OCI-LY7 (cell line): ENCODE data around the gene ARHGAP26. TPM values are rescaled to one million over a fixed set of nuclear protein-coding genes. Genes with fewer than 3 reads are reported as not detected.

Experiments used
- BruUV-seq: library from RNA; stranded (reverse); fragments of 400-500 nt; replicated peaks from 2 replicates; lab custom pipeline; 2021; lab: Mats Ljungman, UMichigan
- CTCF ChIA-PET: fragments of 300-600 bp; sonication (Branson Sonifier 250); formaldehyde crosslinking; loops from one replicate; lab custom pipeline; 2022; ENCODE audit warnings: antibody characterized with exemption; ENCODE audit not compliant: unreplicated experiment; lab: Charles Lee
- POLR2A ChIA-PET: fragments of 300-600 bp; sonication (Branson Sonifier 250); formaldehyde crosslinking; loops from one replicate; lab custom pipeline; 2022; ENCODE audit warnings: antibody characterized with exemption; lab: Charles Lee
- DNase-seq: peaks from one replicate; pipeline ENCODE4 v3.0.0-alpha.2; 2015; ENCODE audit warnings: low spot score
- H2AFZ ChIP-seq: fragments of 200-600 bp; sonication (generic), shearing (Covaris generic); 2 replicates; pipeline ENCODE4 v1.6.1; 2014; ENCODE audit warnings: mild to moderate bottlenecking, antibody characterized with exemption, low read length, moderate library complexity
- H3K27ac ChIP-seq: fragments of 200-600 bp; sonication (generic); 2 replicates; pipeline ENCODE4 v1.5.1; 2014; ENCODE audit warnings: mixed run types, low read depth, mild to moderate bottlenecking, moderate library complexity, low read length, inconsistent platforms; ENCODE audit not compliant: poor library complexity, severe bottlenecking
- H3K36me3 ChIP-seq: fragments of 200-600 bp; sonication (generic); 2 replicates; pipeline ENCODE4 v1.6.1; 2014; ENCODE audit warnings: mild to moderate bottlenecking, antibody characterized with exemption, low read length, moderate library complexity, mixed read lengths; ENCODE audit not compliant: insufficient read depth
- H3K4me1 ChIP-seq: fragments of 200-600 bp; sonication (generic); 2 replicates; pipeline ENCODE4 v1.5.1; 2014; ENCODE audit warnings: mild to moderate bottlenecking, low read length; ENCODE audit not compliant: insufficient read depth, poor library complexity, severe bottlenecking
- H3K4me2 ChIP-seq: fragments of 200-600 bp; sonication (generic); 2 replicates; pipeline ENCODE4 v1.6.1; 2014; ENCODE audit warnings: mild to moderate bottlenecking, low read length
- H3K4me3 ChIP-seq: fragments of 200-600 bp; sonication (generic); 2 replicates; pipeline ENCODE4 v1.5.1; 2014; ENCODE audit warnings: mild to moderate bottlenecking, low read depth, low read length; ENCODE audit not compliant: poor library complexity, severe bottlenecking
- H3K79me2 ChIP-seq: fragments of 200-600 bp; sonication (generic); 2 replicates; pipeline ENCODE4 v1.6.1; 2016; ENCODE audit warnings: low read depth, mild to moderate bottlenecking, low read length, moderate library complexity, mixed read lengths; ENCODE audit not compliant: insufficient read depth
- H3K9me2 ChIP-seq: fragments of 200-600 bp; sonication (generic); 2 replicates; pipeline ENCODE4 v1.6.1; 2016; ENCODE audit warnings: mild to moderate bottlenecking, low read length, mixed read lengths; ENCODE audit not compliant: insufficient read depth
- H3K9me3 ChIP-seq: fragments of 200-600 bp; sonication (generic); 2 replicates; pipeline ENCODE4 v1.6.1; 2014; ENCODE audit warnings: mild to moderate bottlenecking, mixed run types, low read length, mixed read lengths
- H4K20me1 ChIP-seq: fragments of 200-600 bp; sonication (generic); 2 replicates; pipeline ENCODE4 v1.6.1; 2014; ENCODE audit warnings: mild to moderate bottlenecking, antibody characterized with exemption, low read length, moderate library complexity, mixed read lengths; ENCODE audit not compliant: insufficient read depth
- CTCF ChIP-seq: fragments of 200-600 bp; sonication (generic); conservative IDR thresholded peaks from 2 replicates; pipeline ENCODE4 v1.5.1; 2014; ENCODE audit warnings: mild to moderate bottlenecking, antibody characterized with exemption, low read length, moderate library complexity, mixed read lengths
- EZH2phosphoT487 ChIP-seq: fragments of 200-600 bp; sonication (generic); IDR thresholded peaks from 2 replicates; pipeline ENCODE4 v1.6.1; 2018; ENCODE audit warnings: low read depth, borderline replicate concordance, mild to moderate bottlenecking, mixed run types, antibody characterized with exemption, low read length, moderate library complexity, mixed read lengths
- intact Hi-C: fragments of 100-400 bp; cut with micrococcal nuclease; formaldehyde crosslinking; loops from one replicate; pipeline ENCODE4 v1.10.0; 2022; ENCODE audit not compliant: unreplicated experiment
- total RNA-seq, 2 experiments: library from RNA; depleted of rRNA in 1 of 2; stranded (reverse); fragments of >200 nt in 1 of 2; shearing (Covaris generic) in 1 of 2; gene quantifications; 2 replicates each; pipeline ENCODE4 v1.2.3, GENCODE V29; 2014 to 2022

ARHGAP26 gene
- total RNA-seq, 2 experiments from 2014 or later, result 7.0 to 19.1 TPM

- no peaks in the 10 kb centered on the region for H3K4me1 ChIP-seq
- POLR2A ChIA-PET, result interaction anchor here (0.8 to 1.3 kb wide), 2 partner anchors 10 to 20 kb away, joined by 3 read pairs; no protein-coding TSS in a partner anchor
- no peak overlapping the region for H2AFZ ChIP-seq
- no peak overlapping the region for H3K4me3 ChIP-seq
- no peaks in the 10 kb centered on the region for H3K9me2 ChIP-seq
- CTCF ChIA-PET, result no interaction called here
- no peak overlapping the region for H3K27ac ChIP-seq
- no peaks in the 10 kb centered on the region for H3K36me3 ChIP-seq
- H3K79me2 ChIP-seq, result no peaks in the 10 kb centered on the region
- intact Hi-C loops, result no loop called here
- TF ChIP-seq CTCF (no peak), EZH2phosphoT487 (no peak)
- no peak for DNase-seq
- H4K20me1 ChIP-seq, result no peaks in the 10 kb centered on the region
- H3K9me3 ChIP-seq, result no peaks in the 10 kb centered on the region
- H3K4me2 ChIP-seq, result no peak overlapping the region
- no TSS peak for BruUV-seq
Measured at GRCh38 chr5:142938266-142938880, 168.2 kb downstream of the ARHGAP26 start.

- Histone ChIP-seq H3K4me2 (no peak overlapping the region), H2AFZ (no peak overlapping the region), H3K9me3 (no peaks in the 10 kb centered on the region), H3K79me2 (no peaks in the 10 kb centered on the region), H3K9me2 (no peaks in the 10 kb centered on the region), H4K20me1 (no peaks in the 10 kb centered on the region), H3K4me1 (no peaks in the 10 kb centered on the region), H3K36me3 (no peaks in the 10 kb centered on the region), H3K4me3 (no peak overlapping the region), H3K27ac (no peak overlapping the region)
- TF ChIP-seq CTCF (no peak), EZH2phosphoT487 (no peak)
- intact Hi-C loops, result no loop called here
- POLR2A ChIA-PET, result no interaction called here
- CTCF ChIA-PET, result no interaction called here
- DNase-seq, result no peak
- no TSS peak for BruUV-seq
Measured at GRCh38 chr5:142939006-142939405, 168.8 kb downstream of the ARHGAP26 start.

- Histone ChIP-seq H3K79me2 (no peaks in the 10 kb centered on the region), H2AFZ (no peak overlapping the region), H3K4me1 (no peaks in the 10 kb centered on the region), H3K4me3 (no peak overlapping the region), H4K20me1 (no peaks in the 10 kb centered on the region), H3K27ac (no peak overlapping the region), H3K9me3 (no peaks in the 10 kb centered on the region), H3K36me3 (no peaks in the 10 kb centered on the region), H3K9me2 (no peaks in the 10 kb centered on the region), H3K4me2 (no peak overlapping the region)
- DNase-seq, result no peak
- POLR2A ChIA-PET, result interaction anchor here (0.9 kb wide), 2 partner anchors 14 to 168 kb away, joined by 3 to 5 read pairs; no protein-coding TSS in a partner anchor
- no TSS peak for BruUV-seq
- CTCF ChIA-PET, result no interaction called here
- TF ChIP-seq EZH2phosphoT487 (no peak), CTCF (no peak)
- intact Hi-C loops, result no loop called here
Measured at GRCh38 chr5:142939884-142940283, 169.7 kb downstream of the ARHGAP26 start.
